Measurements from ENCODE around the gene CTAGE6. TPM values are rescaled to one million over a fixed set of nuclear protein-coding genes. Genes with fewer than 3 reads are reported as not detected.
A peak's percentile ranks its signal among the peaks of the same experiment; 100 is the strongest.
"Not testable (repeated sequence)": the region's sequence is repeated elsewhere in the genome, so short reads cannot be mapped to it uniquely, and the experiment has no call there.

CTAGE6 gene
- polyA plus RNA-seq, 3 donors = not detected

DNA sequence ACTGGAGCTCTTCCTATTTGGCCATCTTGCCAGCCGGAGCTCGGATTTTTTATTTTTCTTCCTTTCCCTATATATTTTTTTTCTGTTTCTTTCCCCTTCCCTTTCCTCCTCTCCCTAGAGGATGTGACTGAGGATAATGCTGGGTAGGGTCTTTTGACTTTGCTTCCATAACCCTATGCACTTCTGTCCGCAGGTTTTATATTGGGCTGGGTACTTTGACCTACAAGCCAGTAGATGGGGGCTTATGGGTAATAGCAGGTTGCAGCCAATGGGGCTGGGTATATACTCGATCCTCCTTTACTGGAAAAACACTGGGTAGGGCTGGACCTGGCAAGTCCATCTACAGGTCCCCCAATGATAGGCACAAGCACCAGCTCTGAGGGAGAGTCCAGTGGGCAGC, 12.2 kb downstream of the CTAGE6 start:
- H3K27ac Mint-ChIP-seq; H3K36me3 ChIP-seq (replicated peaks in 1 of 2; ENCODE audit: control insufficient read depth in 1 of 2, insufficient read depth in 2 of 2, low read length in 2 of 2); intact Hi-C loops (cut with micrococcal nuclease); H3K27me3 ChIP-seq (ENCODE audit: control insufficient read depth in 2 of 2, insufficient read depth in 2 of 2, low read length in 2 of 2); H4K20me1 ChIP-seq (ENCODE audit: insufficient read depth, low read length); H3K36me3 Mint-ChIP-seq; H3K9ac ChIP-seq (ENCODE audit: insufficient read depth, low read length, poor library complexity, severe bottlenecking); H2AFZ ChIP-seq (ENCODE audit: insufficient read depth, low read depth, low read length, poor library complexity, severe bottlenecking); H3K27ac ChIP-seq (ENCODE audit: low read depth in 1 of 2, low read length in 2 of 2); H3K79me2 ChIP-seq (ENCODE audit: insufficient read depth, low read length); H3K4me3 ChIP-seq (replicated peaks in 1 of 3; ENCODE audit: low read depth in 2 of 3, low read length in 3 of 3); H3K4me1 Mint-ChIP-seq; H3K4me1 ChIP-seq (ENCODE audit: control insufficient read depth in 1 of 2, insufficient read depth in 2 of 2, low read length in 2 of 2); H3K9me3 Mint-ChIP-seq; H3K9me3 ChIP-seq (replicated peaks in 1 of 2; ENCODE audit: control insufficient read depth in 1 of 2, insufficient read depth in 1 of 2, low read length in 2 of 2); H3K4me3 Mint-ChIP-seq; H3K4me2 ChIP-seq (replicated peaks; ENCODE audit: extremely low read depth, low read length, poor library complexity, severe bottlenecking); DNase-seq; H3K27me3 Mint-ChIP-seq (ENCODE audit: low read depth in 3 of 3): not testable (repeated sequence)
- no CpG with 5 or more reads among the region's 4 CpGs for WGBS (ENCODE audit: insufficient coverage)

DNA sequence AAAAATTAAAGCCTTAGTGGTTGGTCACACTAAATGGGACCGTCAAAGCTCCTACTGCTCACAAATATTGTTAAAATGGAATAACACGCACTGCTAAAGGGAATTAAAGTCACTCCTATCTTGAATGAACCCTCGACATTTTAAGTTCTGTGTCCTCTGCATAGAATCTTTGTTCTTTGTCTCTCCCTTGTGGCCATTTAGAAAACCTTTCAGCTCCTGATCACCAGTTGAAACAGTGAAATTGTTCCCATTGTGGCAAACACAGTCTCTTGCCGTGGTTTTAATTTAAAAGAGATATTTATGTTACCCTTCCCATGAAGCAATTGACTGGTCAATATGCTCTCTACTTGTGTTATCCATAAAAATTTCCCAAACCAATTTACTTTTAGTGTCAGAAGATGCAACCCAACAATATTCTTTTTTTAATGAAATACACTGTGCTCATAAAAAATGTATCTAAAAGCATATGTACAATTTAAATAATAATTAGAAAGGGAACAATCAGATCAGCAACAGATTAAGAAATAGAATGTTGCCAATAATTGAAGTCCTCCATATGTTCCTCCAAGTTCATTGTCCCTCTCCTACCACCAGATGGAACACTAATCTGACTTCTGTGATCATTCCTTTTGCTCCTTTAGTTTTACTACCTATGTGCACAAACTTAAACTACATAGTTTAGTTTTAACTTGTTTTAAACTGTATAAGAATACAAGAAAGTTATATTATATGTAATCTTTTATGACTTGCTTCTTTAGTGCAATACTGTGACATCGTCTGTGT, 20.3 kb downstream of the CTAGE6 start:
- H3K4me3 Mint-ChIP-seq; H3K36me3 ChIP-seq (replicated peaks in 1 of 2; ENCODE audit: control insufficient read depth in 1 of 2, insufficient read depth in 2 of 2, low read length in 2 of 2); H3K79me2 ChIP-seq (ENCODE audit: insufficient read depth, low read length); H3K4me2 ChIP-seq (replicated peaks; ENCODE audit: extremely low read depth, low read length, poor library complexity, severe bottlenecking); H3K4me1 Mint-ChIP-seq; H4K20me1 ChIP-seq (ENCODE audit: insufficient read depth, low read length); H3K4me1 ChIP-seq (ENCODE audit: control insufficient read depth in 1 of 2, insufficient read depth in 2 of 2, low read length in 2 of 2); H3K27ac Mint-ChIP-seq; H3K9ac ChIP-seq (ENCODE audit: insufficient read depth, low read length, poor library complexity, severe bottlenecking); H3K27me3 ChIP-seq (ENCODE audit: control insufficient read depth in 2 of 2, insufficient read depth in 2 of 2, low read length in 2 of 2); H3K9me3 Mint-ChIP-seq; H3K27ac ChIP-seq (ENCODE audit: low read depth in 1 of 2, low read length in 2 of 2); intact Hi-C loops (cut with micrococcal nuclease); H3K4me3 ChIP-seq (replicated peaks in 1 of 3; ENCODE audit: low read depth in 2 of 3, low read length in 3 of 3); H3K27me3 Mint-ChIP-seq (ENCODE audit: low read depth in 3 of 3); H3K9me3 ChIP-seq (replicated peaks in 1 of 2; ENCODE audit: control insufficient read depth in 1 of 2, insufficient read depth in 1 of 2, low read length in 2 of 2); H2AFZ ChIP-seq (ENCODE audit: insufficient read depth, low read depth, low read length, poor library complexity, severe bottlenecking); H3K36me3 Mint-ChIP-seq: not testable (repeated sequence)
- 0% methylated on average over 2 of the region's 5 CpGs for WGBS (ENCODE audit: insufficient coverage)
- DNase-seq = peak in 2 of 3 donors; percentile 13 to 31
- TF ChIP-seq, protein P1, sequence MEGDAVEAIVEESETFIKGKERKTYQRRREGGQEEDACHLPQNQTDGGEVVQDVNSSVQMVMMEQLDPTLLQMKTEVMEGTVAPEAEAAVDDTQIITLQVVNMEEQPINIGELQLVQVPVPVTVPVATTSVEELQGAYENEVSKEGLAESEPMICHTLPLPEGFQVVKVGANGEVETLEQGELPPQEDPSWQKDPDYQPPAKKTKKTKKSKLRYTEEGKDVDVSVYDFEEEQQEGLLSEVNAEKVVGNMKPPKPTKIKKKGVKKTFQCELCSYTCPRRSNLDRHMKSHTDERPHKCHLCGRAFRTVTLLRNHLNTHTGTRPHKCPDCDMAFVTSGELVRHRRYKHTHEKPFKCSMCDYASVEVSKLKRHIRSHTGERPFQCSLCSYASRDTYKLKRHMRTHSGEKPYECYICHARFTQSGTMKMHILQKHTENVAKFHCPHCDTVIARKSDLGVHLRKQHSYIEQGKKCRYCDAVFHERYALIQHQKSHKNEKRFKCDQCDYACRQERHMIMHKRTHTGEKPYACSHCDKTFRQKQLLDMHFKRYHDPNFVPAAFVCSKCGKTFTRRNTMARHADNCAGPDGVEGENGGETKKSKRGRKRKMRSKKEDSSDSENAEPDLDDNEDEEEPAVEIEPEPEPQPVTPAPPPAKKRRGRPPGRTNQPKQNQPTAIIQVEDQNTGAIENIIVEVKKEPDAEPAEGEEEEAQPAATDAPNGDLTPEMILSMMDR (IDR thresholded peaks at IDR 0.05) = peak; percentile 41

All from CD14-positive monocyte (primary cell).